Testis (tissue), 2 donors: ENCODE data around the gene PPP4R1.

ENCODE experiments used
- CTCF ChIP-seq, 3 experiments: fragments of 450-650 bp in 2 of 3; fragments of 200-600 bp in 1 of 3; sonication (generic) in 1 of 3; IDR thresholded peaks; one replicate each; pipeline ENCODE4 v1.5.1; 2016 to 2019; ENCODE audit warnings: antibody characterized with exemption in 3 of 3, mild to moderate bottlenecking in 2 of 3, moderate library complexity in 1 of 3
- POLR2A ChIP-seq: fragments of 450-650 bp; IDR thresholded peaks from one replicate; pipeline ENCODE4 v1.6.1; 2017; ENCODE audit warnings: antibody characterized with exemption, mild to moderate bottlenecking, moderate library complexity

DNA sequence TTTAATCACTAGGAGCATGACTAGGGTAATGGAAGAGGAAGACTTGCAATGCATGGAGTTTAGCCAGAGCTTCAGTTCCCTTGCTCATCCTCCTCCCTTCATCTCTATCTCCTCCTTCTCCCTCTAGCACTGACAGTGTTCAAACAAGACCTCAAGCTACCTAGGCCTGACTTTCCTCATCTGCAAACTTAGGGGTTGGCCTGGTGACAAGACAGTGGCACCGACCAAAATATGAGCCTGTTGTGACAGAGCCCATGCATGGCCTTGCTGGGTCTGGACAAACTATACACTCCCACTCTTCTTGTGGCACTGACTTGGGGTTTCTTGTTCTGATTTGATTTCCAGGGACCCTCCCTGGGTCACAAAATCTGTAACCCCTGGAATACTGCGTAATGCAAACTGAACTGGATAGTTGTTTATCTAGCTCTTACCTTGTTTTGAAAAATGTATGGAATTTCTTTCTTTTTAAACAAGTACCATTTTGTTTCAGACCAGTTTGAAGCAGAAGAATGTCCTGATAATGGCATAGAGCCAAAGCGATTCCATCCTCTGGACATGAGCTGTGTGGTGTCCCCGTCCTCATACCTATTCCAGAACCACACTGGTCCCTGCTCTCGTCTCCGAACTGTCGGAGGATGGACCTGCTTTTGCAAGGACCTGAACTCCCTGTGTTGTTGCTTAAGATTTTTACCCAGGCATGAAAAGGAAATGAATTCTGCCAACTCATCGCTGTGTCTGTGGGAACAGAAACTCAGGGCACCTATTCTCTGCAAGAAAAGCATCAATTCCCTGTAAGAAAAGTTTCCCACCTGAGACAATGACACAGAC lies 33.4 kb upstream of the PPP4R1 start:
- TF ChIP-seq POLR2A (no peak), CTCF (IDR thresholded peaks at IDR 0.05) (no peak)
